Measurements from ENCODE around the gene LCN1. TPM values are rescaled to one million over a fixed set of nuclear protein-coding genes. Genes with fewer than 3 reads are reported as not detected.

The LCN1 gene
- total RNA-seq, 1 experiment from 2014 or later, result not detected

DNA sequence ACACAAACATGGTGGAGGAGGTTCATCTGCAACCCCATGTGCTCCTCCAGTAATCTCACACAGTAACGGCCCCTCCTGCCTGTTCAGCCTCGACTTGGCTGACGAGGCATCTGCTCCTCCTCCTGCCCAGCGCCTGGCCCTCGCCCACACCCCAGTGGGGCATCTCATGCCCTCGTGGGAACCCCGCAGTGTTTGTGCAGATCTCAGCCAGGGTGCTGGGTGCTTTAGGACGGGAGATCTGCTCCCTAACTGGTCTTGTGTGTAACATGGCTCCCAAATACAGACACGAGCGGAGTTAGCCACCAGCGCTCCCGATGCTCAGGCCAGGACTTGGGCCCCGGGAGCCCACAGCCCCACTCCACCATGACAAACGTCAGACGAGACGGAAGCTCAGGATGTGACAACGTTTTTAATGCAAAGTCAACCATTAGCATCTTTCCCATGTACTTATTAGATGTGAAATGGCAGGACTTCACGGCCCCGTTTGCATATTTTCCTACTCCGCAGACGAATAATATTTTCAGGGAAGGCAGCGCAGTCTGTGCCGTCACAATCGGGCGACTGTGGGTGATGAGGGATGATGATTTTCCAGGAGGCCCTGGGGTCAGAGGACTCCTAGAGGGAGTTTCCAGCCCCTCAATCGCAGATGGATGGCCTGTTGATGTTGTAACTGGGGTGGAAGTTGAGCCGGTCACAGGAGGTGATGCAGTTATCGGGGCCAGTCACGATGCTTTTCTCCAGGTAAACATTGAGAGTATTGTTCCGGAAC is 26.3 kb upstream of the LCN1 start:
- intact Hi-C loops (cut with micrococcal nuclease), result no loop called here
- DNase-seq (ENCODE audit: unreplicated experiment), result no peak
- Mint-ChIP-seq H3K9me3 (ENCODE audit: unreplicated experiment) (no peaks in the 10 kb centered on the region), H3K4me1 (ENCODE audit: insufficient read depth, unreplicated experiment) (no peaks in the 10 kb centered on the region), H3K4me3 (ENCODE audit: unreplicated experiment) (no peak overlapping the region), H3K36me3 (ENCODE audit: insufficient read depth, unreplicated experiment) (peaks cover 4% of the 10 kb centered on the region), H3K27ac (ENCODE audit: low read depth, unreplicated experiment) (no peak overlapping the region), H3K27me3 (ENCODE audit: insufficient read depth, unreplicated experiment) (no peaks in the 10 kb centered on the region)
- BruUV-seq (replicated peaks), result no TSS peak
- CTCF ChIA-PET, result interaction anchor here (0.8 kb wide), 1 partner anchor 367 kb away, joined by 5 read pairs; no protein-coding TSS in a partner anchor
- POLR2A ChIA-PET, result interaction anchor here (0.8 to 1.2 kb wide), 2 partner anchors 9 to 15 kb away, joined by 4 to 6 read pairs; no protein-coding TSS in a partner anchor
- TF ChIP-seq, protein P1, sequence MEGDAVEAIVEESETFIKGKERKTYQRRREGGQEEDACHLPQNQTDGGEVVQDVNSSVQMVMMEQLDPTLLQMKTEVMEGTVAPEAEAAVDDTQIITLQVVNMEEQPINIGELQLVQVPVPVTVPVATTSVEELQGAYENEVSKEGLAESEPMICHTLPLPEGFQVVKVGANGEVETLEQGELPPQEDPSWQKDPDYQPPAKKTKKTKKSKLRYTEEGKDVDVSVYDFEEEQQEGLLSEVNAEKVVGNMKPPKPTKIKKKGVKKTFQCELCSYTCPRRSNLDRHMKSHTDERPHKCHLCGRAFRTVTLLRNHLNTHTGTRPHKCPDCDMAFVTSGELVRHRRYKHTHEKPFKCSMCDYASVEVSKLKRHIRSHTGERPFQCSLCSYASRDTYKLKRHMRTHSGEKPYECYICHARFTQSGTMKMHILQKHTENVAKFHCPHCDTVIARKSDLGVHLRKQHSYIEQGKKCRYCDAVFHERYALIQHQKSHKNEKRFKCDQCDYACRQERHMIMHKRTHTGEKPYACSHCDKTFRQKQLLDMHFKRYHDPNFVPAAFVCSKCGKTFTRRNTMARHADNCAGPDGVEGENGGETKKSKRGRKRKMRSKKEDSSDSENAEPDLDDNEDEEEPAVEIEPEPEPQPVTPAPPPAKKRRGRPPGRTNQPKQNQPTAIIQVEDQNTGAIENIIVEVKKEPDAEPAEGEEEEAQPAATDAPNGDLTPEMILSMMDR (IDR thresholded peaks at IDR 0.05; ENCODE audit: unreplicated experiment), result no peak

DNA sequence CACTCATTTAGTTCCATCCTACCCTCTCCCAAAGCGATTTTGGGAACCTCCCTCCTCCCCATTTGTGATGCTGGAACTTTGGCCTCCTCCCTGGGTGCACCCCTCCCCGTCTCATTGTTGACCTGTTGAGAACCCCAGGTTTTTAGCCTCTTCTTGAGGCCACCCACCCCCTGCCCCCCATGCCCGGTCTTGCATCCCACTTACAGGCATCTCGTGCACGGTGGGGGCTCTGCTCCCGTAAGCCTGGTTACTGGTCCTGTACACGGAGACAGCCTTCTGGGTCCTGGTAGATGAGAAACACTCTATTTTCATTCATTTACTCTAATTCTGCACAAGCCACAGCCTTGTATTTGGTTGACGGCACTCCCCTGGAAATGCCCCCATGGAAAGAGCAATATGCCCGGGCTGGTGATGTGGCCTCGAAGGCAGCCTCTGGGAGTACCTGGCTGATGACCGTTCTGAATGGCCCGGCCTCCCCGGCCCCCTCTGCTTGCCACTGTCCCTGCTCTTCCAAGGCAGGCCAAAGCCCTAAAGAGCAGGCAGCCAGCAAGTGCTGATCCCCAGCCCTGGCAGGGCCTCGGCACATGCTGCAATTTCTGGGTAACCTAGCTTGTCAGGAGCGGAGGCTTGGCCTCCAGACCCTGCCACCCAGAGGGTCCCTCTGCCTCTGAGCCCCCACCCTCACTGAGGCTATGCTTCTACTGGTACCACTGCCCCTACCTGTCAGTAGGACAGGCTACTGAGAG is 22.7 kb upstream of the LCN1 start:
- H3K4me3 Mint-ChIP-seq (ENCODE audit: unreplicated experiment), result no peak overlapping the region
- no TSS peak for BruUV-seq (replicated peaks)
- no peaks in the 10 kb centered on the region for H3K4me1 Mint-ChIP-seq (ENCODE audit: insufficient read depth, unreplicated experiment)
- POLR2A ChIA-PET, result interaction anchor here (0.6 to 1.8 kb wide), 3 partner anchors 18 to 1374 kb away, joined by 3 to 14 read pairs (median 3); no protein-coding TSS in a partner anchor
- H3K27ac Mint-ChIP-seq (ENCODE audit: low read depth, unreplicated experiment), result no peak overlapping the region
- DNase-seq (ENCODE audit: unreplicated experiment), result no peak
- TF ChIP-seq, protein P1 (IDR thresholded peaks at IDR 0.05; ENCODE audit: unreplicated experiment), result no peak
- H3K27me3 Mint-ChIP-seq (ENCODE audit: insufficient read depth, unreplicated experiment), result no peaks in the 10 kb centered on the region
- H3K36me3 Mint-ChIP-seq (ENCODE audit: insufficient read depth, unreplicated experiment), result peaks cover 16% of the 10 kb centered on the region
- intact Hi-C loops (cut with micrococcal nuclease), result no loop called here
- CTCF ChIA-PET, result interaction anchor here (0.5 to 1.2 kb wide), 3 partner anchors 16 to 40 kb away, joined by 3 to 7 read pairs (median 3); no protein-coding TSS in a partner anchor
- H3K9me3 Mint-ChIP-seq (ENCODE audit: unreplicated experiment), result no peaks in the 10 kb centered on the region

DNA sequence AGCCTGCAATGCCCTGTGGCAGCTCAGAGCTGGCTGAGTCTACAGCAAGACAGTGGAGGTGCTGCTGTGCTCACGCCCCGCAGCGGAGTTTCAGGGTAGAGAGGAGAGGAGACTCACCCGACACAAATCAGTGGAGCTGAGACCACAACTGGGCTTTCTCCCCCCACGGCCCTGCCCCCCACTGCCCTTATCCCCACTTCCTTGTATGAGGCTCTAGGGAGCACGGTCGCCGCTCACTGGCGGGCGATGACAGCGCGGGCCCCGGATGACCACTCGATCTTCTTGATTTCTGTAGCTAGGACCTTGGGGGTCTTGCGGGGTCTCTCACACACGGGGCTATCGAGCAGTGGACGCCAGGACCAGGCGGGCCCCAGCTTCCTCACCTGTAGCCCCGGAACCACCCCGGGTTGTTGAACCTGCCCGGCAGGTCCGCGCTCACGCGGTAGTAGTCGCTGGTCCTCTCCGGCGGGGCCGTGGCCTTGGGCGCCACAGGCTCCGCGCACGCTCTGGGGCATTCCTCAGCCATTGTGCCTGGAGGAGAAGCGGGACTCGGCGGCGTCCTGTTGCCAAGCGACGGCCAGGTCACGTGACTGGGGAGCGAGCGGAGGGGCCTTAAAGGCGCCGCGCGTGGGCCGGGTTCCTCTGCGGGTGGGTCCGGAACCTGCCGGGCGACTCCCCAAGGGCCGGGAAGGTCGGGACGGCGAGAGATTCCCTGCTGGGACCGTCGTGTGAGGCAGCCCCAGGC is 21.7 kb upstream of the LCN1 start:
- BruUV-seq (replicated peaks), result no TSS peak
- H3K36me3 Mint-ChIP-seq (ENCODE audit: insufficient read depth, unreplicated experiment), result peaks cover 23% of the 10 kb centered on the region
- H3K27me3 Mint-ChIP-seq (ENCODE audit: insufficient read depth, unreplicated experiment), result no peaks in the 10 kb centered on the region
- peak; percentile 78 for DNase-seq (ENCODE audit: unreplicated experiment)
- TF ChIP-seq, protein P1 (IDR thresholded peaks at IDR 0.05; ENCODE audit: unreplicated experiment), result no peak
- H3K9me3 Mint-ChIP-seq (ENCODE audit: unreplicated experiment), result no peaks in the 10 kb centered on the region
- intact Hi-C loops (cut with micrococcal nuclease), result no loop called here
- ChIA-PET CTCF (interaction anchor here (0.7 to 1.3 kb wide), 4 partner anchors 11 to 35 kb away, joined by 3 to 4 read pairs (median 3); no protein-coding TSS in a partner anchor), POLR2A (interaction anchor here (0.6 to 1.8 kb wide), 3 partner anchors 19 to 1374 kb away, joined by 3 to 14 read pairs (median 3); no protein-coding TSS in a partner anchor)
- no peaks in the 10 kb centered on the region for H3K4me1 Mint-ChIP-seq (ENCODE audit: insufficient read depth, unreplicated experiment)
- H3K4me3 Mint-ChIP-seq (ENCODE audit: unreplicated experiment), result peak overlapping the region; percentile 80
- peak overlapping the region; percentile 95 for H3K27ac Mint-ChIP-seq (ENCODE audit: low read depth, unreplicated experiment)

All from MCF 10A (cell line).